ENCODE results near the gene FAM174C.
"Not testable (repeated sequence)": the region's sequence is repeated elsewhere in the genome, so short reads cannot be mapped to it uniquely, and the experiment has no call there.

The FAM174C gene

DNA sequence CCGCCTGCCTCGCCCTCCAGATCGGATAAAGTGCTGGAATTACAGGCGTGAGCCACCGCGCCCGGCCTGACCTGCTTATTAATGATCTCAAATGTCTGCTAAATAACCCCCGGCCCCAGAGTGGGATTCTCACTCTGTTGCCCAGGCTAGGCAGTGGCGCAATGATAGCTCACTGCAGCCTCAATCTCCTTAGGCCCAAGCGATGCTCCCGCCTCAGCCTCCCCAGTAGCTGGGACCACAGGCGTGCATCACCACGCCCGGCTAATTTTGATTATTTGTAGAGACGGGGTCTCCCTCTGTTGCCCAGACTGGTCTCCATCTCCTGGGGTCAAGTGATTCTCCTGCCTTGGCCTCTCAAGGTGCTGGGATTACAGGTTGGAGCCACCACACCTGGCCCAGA is 34.4 kb upstream of the FAM174C start:
- H3K27ac Mint-ChIP-seq (ENCODE audit: low read depth): peak overlapping the region; percentile 93
- H3K36me3 Mint-ChIP-seq (ENCODE audit: insufficient read depth): peaks cover 9% of the 10 kb centered on the region
- H3K4me1 Mint-ChIP-seq: peaks cover 21% of the 10 kb centered on the region
- ATAC-seq (replicated peaks; ENCODE audit: extremely low read depth, poor library complexity, severe bottlenecking) (no peak), DNase-seq (ENCODE audit: low spot score in 2 of 2) (no peak)
- peak overlapping the region; percentile 87 for H3K4me3 Mint-ChIP-seq
- no peaks in the 10 kb centered on the region for H3K9me3 Mint-ChIP-seq
- peaks cover 12% of the 10 kb centered on the region for H3K27me3 Mint-ChIP-seq

DNA sequence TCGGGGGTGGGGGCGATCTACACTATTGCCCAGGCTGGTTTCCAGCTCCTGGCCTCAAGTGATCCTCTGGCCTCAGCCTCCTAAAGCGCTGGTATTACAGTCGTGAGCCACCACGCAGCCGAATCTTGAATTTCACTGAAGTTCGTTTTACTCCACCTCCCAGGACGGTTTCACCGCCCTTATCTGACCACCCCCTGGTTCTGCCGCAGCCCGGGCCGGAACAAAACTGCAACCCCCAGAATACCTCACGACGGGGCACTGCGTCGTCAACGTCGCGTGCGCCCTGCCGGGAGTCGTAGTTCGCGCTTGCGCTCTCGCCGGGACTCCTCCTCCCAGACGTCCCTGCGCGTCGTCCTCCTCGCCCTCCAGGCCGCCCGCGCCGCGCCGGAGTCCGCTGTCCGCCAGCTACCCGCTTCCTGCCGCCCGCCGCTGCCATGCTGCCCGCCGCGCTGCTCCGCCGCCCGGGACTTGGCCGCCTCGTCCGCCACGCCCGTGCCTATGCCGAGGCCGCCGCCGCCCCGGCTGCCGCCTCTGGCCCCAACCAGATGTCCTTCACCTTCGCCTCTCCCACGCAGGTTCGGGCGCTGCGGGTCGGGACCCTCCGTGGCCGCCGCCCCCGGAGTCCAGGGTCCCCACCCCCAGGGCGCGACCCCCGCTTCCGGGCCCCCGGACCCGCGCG is 33.8 kb upstream of the FAM174C start, which contains the start of gene ATP5F1D:
TSS of gene ATP5F1D (plus strand) at position 335 of the 679 bp plus-strand sequence. CDS start at position 435, 100 bp downstream.
- Mint-ChIP-seq H3K4me1 (peaks cover 21% of the 10 kb centered on the region), H3K9me3 (no peaks in the 10 kb centered on the region), H3K36me3 (ENCODE audit: insufficient read depth) (peaks cover 9% of the 10 kb centered on the region), H3K4me3 (peak within 1 kb of the TSS; percentile 87), H3K27me3 (peaks cover 12% of the 10 kb centered on the region), H3K27ac (ENCODE audit: low read depth) (peak within 1 kb of the TSS; percentile 93)
- DNase-seq (ENCODE audit: low spot score in 2 of 2) (peak; percentile 80), ATAC-seq (replicated peaks; ENCODE audit: extremely low read depth, poor library complexity, severe bottlenecking) (peak; percentile 59)

DNA sequence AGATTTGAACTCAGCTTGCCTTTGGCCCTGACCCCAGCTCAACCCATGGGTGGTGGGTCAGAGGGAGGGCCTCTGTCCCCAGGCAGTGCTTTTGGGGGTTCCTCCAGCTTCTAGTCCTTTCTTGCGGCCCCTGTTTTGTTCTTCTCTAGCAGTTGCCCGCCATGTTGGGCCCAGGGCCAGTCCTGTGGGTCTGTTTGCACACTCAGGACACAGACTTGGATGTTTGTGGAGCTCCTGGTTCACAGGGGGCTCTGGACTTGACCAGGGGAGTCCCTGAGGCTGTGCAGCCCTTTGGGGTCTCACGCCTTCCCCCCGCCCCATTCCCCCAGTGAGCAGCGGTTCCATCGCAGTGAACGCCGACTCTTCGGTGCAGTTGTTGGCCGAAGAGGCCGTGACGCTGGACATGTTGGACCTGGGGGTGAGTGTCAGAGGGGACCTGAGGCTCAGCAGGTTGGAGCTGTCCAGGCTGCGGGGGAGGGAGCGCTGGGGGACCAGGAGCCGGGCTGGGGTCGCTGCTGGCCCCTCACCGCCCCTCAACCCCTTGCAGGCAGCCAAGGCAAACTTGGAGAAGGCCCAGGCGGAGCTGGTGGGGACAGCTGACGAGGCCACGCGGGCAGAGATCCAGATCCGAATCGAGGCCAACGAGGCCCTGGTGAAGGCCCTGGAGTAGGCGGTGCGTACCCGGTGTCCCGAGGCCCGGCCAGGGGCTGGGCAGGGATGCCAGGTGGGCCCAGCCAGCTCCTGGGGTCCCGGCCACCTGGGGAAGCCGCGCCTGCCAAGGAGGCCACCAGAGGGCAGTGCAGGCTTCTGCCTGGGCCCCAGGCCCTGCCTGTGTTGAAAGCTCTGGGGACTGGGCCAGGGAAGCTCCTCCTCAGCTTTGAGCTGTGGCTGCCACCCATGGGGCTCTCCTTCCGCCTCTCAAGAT is 31.3 kb upstream of the FAM174C start:
- Mint-ChIP-seq H3K4me1 (peaks cover 11% of the 10 kb centered on the region), H3K27me3 (peaks cover 1% of the 10 kb centered on the region), H3K27ac (ENCODE audit: low read depth) (peak overlapping the region; percentile 76), H3K4me3 (peak overlapping the region; percentile 48), H3K9me3 (no peaks in the 10 kb centered on the region), H3K36me3 (ENCODE audit: insufficient read depth) (peaks cover 18% of the 10 kb centered on the region)
- DNase-seq (ENCODE audit: low spot score in 2 of 2) (peak; percentile 84 to 85), ATAC-seq (replicated peaks; ENCODE audit: extremely low read depth, poor library complexity, severe bottlenecking) (peak; percentile 45)

DNA sequence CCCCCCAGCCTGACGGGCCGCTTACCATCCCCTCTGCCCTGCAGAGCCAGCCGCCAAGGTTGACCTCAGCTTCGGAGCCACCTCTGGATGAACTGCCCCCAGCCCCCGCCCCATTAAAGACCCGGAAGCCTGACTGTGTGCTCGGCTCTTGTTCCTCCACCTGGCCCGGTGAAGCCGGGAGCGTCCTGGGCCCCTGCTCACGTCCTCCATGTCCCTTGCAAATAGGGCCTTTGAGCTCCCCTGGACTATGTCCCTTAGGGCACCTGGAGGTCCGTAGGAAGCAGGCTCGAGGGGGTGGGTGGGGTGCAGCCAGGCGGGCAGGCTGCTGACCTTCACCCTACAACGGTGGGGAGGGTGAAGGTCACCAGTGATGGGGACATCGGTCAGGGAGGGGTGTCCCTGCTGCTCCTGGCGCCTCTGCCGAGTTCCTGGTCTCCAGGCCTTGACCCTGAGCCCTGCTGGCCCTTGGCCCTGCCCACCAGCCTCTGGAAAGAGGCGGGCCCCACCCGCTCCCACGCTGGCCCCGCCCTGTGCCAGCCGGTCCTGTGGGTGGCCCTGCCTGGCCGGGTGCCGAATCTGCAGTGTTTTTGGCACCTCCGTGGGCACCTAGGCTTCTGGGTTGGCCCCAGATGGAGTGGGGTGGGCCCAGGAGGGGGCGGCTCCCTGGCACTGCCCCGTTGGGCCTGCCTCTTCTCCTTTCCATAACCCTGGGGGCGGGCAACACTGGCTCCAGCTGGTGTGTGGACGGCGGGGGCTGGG is 30.5 kb upstream of the FAM174C start:
- Mint-ChIP-seq H3K36me3 (ENCODE audit: insufficient read depth) (peaks cover 22% of the 10 kb centered on the region), H3K4me1 (peaks cover 11% of the 10 kb centered on the region), H3K27me3 (no peaks in the 10 kb centered on the region), H3K9me3 (no peaks in the 10 kb centered on the region), H3K4me3 (peak overlapping the region; percentile 48), H3K27ac (ENCODE audit: low read depth) (peak overlapping the region; percentile 76)
- ATAC-seq (replicated peaks; ENCODE audit: extremely low read depth, poor library complexity, severe bottlenecking) (no peak), DNase-seq (ENCODE audit: low spot score in 2 of 2) (no peak)

DNA sequence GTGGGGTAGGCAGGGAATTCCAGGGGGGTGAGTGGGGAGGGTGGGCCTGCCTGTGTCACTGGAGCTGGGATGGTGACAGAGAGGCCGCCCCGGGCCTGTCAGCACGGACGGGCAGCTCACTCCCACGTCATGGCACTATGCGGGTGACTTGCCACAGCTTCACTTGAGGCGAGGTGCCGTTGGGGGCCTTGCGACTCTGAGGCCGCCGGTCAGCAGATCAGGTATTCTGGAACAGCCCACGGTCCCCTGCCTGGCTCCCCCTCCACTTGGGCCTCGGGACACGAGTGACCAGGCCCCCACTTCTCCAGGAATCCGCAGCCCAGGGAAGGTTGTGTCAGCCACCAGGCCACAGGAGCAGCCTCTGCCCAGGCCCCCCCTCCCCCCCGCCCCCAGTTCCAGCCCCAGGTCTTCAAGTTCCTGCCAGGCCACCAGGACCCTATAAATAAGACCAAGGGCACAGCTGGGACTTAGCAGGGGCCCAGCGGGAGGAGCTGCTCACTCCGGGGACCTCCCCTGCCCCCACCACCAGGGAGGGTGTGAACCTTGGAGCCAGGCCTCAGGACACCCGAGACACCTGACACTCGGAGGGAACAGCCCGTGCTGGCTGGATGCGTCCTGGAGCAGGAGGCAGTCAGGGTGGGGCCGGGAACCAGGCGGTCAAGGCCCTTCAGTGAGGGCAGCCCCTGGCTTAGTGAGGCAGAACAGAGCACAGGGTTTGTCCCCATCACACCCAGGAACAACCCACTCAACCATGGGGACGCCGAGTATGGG is 29.7 kb upstream of the FAM174C start:
- Mint-ChIP-seq H3K27ac (ENCODE audit: low read depth) (no peak overlapping the region), H3K36me3 (ENCODE audit: insufficient read depth) (peaks cover 23% of the 10 kb centered on the region), H3K9me3 (no peaks in the 10 kb centered on the region), H3K4me1 (peaks cover 11% of the 10 kb centered on the region), H3K4me3 (no peak overlapping the region), H3K27me3 (no peaks in the 10 kb centered on the region)
- DNase-seq (ENCODE audit: low spot score in 2 of 2) (no peak), ATAC-seq (replicated peaks; ENCODE audit: extremely low read depth, poor library complexity, severe bottlenecking) (no peak)

DNA sequence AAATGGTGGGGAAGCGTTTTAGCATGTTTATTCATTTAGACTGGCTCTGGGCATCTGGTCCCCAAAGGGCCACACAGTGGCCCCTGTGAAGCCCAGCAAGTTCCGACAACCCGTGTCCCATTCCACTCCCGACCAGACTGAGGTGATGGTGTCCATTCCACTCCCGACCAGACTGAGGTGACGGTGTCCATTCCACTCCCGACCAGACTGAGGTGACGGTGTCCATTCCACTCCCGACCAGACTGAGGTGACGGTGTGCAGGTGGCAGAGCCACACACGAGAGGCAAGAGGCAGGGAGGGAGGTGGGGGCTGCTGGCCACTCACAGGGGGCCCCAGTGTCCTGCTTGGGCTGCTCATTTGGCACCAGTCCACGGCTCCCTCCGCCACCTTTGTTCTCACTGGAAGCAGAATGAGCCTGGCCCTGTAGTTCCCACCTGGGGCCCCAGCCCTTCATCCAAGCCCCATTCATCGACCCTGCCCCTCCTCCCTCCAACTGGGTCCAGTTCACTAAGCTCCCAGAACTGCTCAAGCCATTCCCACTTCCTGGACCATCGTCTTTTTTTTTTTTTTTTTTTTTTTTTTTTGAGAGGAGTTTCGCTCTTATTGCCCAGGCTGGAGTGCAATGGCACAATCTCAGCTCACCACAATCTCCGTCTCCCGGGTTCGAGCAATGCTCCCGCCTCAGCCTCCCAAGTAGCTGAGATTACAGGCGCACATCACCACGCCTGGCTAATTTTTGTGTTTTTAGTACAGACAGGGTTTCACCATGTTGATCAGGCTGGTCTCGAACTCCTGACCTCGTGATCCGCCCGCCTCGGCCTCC is 28.9 kb upstream of the FAM174C start:
- not testable (repeated sequence) for H3K27me3 Mint-ChIP-seq; ATAC-seq (replicated peaks; ENCODE audit: extremely low read depth, poor library complexity, severe bottlenecking); H3K9me3 Mint-ChIP-seq; H3K4me3 Mint-ChIP-seq; DNase-seq (ENCODE audit: low spot score in 2 of 2); H3K4me1 Mint-ChIP-seq
- peaks cover 25% of the 10 kb centered on the region for H3K36me3 Mint-ChIP-seq (ENCODE audit: insufficient read depth)
- peak overlapping the region; percentile 57 for H3K27ac Mint-ChIP-seq (ENCODE audit: low read depth)

DNA sequence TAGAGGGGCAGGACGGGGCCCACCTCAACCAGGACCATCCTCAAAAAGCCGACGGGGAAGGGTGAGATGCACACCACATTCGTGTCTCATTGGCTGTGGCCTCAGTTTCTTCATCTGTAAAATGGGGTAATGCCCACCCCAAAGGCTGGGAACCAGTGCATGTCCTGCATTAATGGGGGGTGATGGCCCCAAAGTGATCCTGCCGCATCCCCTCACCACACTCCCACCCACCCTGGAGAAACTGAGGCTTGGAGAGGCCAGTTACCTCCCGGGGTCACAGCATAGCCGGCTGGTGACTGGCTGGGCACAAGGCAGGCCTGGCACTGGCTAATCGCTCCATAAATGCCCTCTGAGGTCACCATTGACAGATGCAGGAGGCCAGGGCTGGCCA is 27.6 kb upstream of the FAM174C start:
- Mint-ChIP-seq H3K27me3 (no peaks in the 10 kb centered on the region), H3K4me3 (peak overlapping the region; percentile 69), H3K4me1 (peaks cover 11% of the 10 kb centered on the region), H3K27ac (ENCODE audit: low read depth) (no peak overlapping the region), H3K36me3 (ENCODE audit: insufficient read depth) (peaks cover 37% of the 10 kb centered on the region), H3K9me3 (no peaks in the 10 kb centered on the region)
- no peak for ATAC-seq (replicated peaks; ENCODE audit: extremely low read depth, poor library complexity, severe bottlenecking)
- DNase-seq (ENCODE audit: low spot score in 2 of 2): no peak

DNA sequence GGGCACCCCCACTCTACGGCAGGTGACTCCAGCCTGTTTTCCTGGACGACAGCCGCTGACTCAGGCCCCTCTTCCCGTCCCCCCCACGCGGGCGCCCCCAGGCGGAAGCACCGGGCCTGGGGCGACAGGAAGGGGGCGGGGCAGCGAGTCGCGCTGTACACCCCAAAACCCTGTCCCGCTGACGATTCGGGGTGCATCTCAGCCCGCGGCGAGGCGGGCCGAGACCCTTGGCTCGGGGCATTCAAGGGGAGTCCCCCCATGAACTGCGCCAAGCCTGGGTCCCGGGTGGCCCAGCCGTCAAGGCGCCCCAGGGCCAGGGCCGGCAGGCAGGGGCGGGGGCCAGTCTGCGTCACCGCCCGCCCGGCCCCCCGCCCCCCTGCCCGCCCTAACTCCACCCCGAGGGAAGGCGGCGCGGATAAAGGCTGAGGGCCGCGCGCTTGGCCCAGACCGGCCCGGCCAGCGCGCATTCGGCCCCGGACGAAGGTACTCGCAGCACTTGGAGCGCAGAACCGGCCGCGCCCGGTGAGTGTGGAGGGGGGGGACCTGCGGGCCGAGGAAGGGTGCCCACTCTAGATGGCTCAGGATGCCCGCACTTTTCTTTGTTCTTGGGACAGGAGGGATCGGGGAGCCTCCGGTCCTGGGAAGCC is 27.1 kb upstream of the FAM174C start, which contains the start of gene MIDN:
TSS of gene MIDN (plus strand) at position 445 of the 647 bp plus-strand sequence. CDS start 1,714 bp downstream, outside the sequence.
- DNase-seq (ENCODE audit: low spot score in 2 of 2) (peak; percentile 59 to 66), ATAC-seq (replicated peaks; ENCODE audit: extremely low read depth, poor library complexity, severe bottlenecking) (peak; percentile 3)
- peak within 1 kb of the TSS; percentile 88 for H3K27ac Mint-ChIP-seq (ENCODE audit: low read depth)
- H3K9me3 Mint-ChIP-seq: no peaks in the 10 kb centered on the region
- peaks cover 12% of the 10 kb centered on the region for H3K4me1 Mint-ChIP-seq
- peak within 1 kb of the TSS; percentile 94 for H3K4me3 Mint-ChIP-seq
- H3K27me3 Mint-ChIP-seq: no peaks in the 10 kb centered on the region
- peaks cover 41% of the 10 kb centered on the region for H3K36me3 Mint-ChIP-seq (ENCODE audit: insufficient read depth)

DNA sequence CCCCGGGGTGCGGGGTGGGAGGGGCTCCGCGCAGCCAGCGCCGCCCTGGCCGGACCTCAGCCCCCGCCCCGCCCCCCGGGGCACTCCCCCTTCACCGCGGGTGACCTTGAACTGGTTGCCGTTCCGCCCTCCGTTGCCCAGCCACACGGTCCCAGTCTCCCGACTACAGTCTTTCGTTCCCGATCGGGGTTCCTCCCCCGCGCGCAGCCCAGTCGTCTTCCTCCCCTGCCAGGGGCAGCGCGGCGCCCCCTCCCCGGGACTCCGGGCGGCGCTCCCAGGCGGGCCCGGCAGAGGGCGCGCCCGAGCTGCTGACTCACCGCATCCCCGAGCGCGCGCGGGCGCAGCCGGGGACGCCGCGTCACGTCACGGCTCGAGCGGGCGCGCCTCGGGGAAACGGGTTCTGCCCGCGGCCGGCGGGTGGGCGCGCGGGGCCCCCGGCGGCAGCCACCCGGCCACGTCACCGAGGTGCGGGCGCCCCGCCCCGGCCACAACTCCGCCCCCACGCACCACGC is 26.5 kb upstream of the FAM174C start:
- peaks cover 17% of the 10 kb centered on the region for H3K4me1 Mint-ChIP-seq
- peak overlapping the region; percentile 69 for H3K4me3 Mint-ChIP-seq
- H3K9me3 Mint-ChIP-seq: no peaks in the 10 kb centered on the region
- H3K36me3 Mint-ChIP-seq (ENCODE audit: insufficient read depth): peaks cover 46% of the 10 kb centered on the region
- no peaks in the 10 kb centered on the region for H3K27me3 Mint-ChIP-seq
- peak; percentile 29 for ATAC-seq (replicated peaks; ENCODE audit: extremely low read depth, poor library complexity, severe bottlenecking)
- peak overlapping the region; percentile 41 for H3K27ac Mint-ChIP-seq (ENCODE audit: low read depth)
- DNase-seq (ENCODE audit: low spot score in 2 of 2): peak; percentile 81 to 82

DNA sequence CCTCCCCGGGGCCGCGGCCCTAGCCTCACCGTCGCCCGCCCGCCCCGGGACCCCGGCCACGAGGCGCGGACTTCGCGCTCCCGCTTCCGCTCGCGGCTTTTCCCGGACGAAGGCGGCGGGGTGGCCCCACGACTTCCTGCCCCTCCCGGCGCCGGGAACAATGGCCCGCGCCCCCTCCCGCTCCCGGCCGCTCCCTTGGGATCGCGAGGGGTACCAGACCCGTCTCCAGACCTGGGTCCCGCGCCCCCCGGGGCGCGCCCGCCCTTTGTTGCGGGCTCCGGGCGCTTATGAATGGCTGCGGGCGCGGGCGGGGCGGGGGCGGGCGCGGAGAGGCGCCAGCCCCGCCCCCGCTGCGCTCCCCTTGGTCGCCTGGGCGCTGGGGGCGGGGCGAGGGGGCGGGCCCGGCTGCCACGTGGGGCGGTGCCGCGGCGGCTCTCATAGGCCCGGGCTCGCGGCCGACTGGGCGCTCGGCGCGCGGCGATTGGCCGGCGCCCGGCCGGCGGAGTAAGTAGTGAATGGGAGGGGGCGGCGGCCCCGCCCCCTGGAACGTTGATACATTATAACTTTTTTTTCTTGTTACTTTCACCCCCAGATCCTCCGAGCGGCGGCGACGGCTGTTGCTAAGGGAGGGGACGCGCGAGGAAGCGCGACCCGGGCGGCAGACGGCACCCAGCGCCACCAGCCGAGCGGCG is 25.9 kb upstream of the FAM174C start:
- Mint-ChIP-seq H3K4me3 (peak overlapping the region; percentile 94), H3K4me1 (peaks cover 16% of the 10 kb centered on the region), H3K27me3 (no peaks in the 10 kb centered on the region), H3K36me3 (ENCODE audit: insufficient read depth) (peaks cover 48% of the 10 kb centered on the region), H3K9me3 (no peaks in the 10 kb centered on the region), H3K27ac (ENCODE audit: low read depth) (peak overlapping the region; percentile 88)
- DNase-seq (ENCODE audit: low spot score in 2 of 2): peak; percentile 71 to 93
- peak; percentile 53 for ATAC-seq (replicated peaks; ENCODE audit: extremely low read depth, poor library complexity, severe bottlenecking)

All from central memory CD8-positive, alpha-beta T cell (primary cell).